Fibroblast of pulmonary artery (primary cell): Measurements from ENCODE around the gene PPM1M.

ENCODE experiments used
- DNase-seq: peaks from one replicate; pipeline ENCODE4 v3.0.0-alpha.2; 2010; ENCODE audit warnings: low read depth
- H3K4me3 ChIP-seq: replicated peaks from 2 replicates; pipeline ENCODE4 v1.5.1; 2011; ENCODE audit warnings: low read depth, mild to moderate bottlenecking, control low read depth, low read length, moderate library complexity
- CTCF ChIP-seq: IDR thresholded peaks from 2 replicates; pipeline ENCODE4 v1.5.1; 2011; ENCODE audit warnings: mild to moderate bottlenecking, control low read depth, low read length, inconsistent platforms; ENCODE audit errors: missing control alignments

Gene PPM1M

DNA sequence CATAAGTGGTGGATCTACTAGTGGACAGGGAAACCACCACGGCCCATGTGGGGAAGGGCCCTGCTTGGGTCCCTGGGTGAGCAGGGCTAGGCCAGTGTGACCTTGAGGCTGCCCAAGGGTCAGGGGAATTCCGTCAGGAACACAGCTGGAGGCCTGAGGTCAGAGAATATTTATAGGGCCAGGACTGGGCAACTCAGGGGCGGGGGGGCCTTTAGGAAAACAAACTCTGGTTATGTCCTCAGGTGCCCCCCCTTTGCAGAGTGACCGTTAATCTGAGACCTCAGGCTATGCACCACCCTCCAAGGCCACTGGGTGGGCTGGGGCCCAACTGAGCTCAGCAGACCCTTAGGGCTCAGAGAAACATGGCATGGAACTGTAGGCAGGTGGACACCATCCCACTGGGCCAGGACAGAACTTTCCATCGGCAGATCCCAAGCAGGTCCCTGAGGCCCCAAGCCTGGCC lies 9.1 kb upstream of the PPM1M start:
- TF ChIP-seq CTCF = no peak
- no peak overlapping the region for H3K4me3 ChIP-seq
- no peak for DNase-seq

DNA sequence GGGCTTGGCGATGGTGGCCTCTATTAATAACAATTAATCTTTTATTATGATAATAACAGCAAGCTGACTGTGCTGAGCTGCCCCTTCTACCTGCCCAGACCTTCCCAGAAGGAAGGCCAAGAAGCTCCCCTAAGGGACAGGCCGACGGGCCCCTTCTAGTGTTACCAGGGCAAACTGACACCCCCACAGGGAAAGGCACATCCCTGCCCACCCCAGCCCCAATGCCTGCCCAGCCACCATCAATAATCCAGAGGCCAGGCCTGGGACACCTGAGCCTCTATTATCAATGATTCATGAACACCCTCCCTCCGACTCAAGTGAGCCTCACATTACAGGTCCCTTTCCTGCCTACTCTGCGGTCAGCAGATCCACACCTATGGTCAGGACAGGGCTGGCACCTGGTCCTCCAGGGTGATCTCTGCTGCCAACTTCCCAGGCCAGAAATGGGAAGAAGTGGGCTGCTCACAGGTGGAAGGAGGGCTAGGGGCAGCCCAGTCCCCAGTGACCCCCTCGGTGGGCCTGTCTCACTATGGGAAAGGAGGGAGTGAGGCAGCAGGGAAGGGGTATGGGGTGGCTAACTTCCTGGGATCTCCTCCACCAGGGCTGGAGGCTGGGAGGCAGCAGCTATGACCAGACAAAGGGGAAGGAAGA lies 8.4 kb upstream of the PPM1M start:
- peak overlapping the region; percentile 87 for H3K4me3 ChIP-seq
- DNase-seq = no peak
- TF ChIP-seq CTCF = no peak

DNA sequence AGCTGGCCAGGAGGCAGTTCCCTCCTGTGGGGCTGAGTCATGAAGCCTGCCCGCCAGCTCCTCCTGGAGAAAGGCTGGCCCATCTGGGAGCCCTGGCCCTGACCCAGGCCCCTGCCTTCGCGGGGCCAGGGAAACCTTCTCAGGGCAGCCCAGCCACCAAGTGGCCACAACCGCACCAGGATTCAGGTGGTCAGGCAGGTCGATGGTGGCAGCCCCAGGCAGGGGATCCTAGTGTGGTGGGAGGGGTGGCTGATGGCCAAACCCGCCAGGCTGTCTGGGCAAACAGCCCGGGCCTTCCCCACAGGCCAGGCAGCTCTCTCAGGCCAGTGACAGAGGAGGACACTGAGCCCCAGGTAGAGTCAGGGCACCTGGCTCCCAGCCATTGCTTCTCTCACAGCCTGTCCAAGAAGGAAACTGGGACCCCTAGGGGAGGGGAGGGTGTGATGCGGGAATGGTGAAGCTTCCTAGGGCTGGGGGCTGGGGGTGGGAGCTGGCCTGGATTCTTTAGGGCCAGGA lies 7.8 kb upstream of the PPM1M start:
- peak; percentile 82 for DNase-seq
- no peak for TF ChIP-seq CTCF

GRCh38 chr3:52238193-52238760 lies 7.3 kb upstream of the PPM1M start:
- no peak for TF ChIP-seq CTCF
- no peak for DNase-seq
- H3K4me3 ChIP-seq = peak overlapping the region; percentile 87

More for the DNA sequence above, 7.8 kb upstream of the PPM1M start:
- peak overlapping the region; percentile 87 for H3K4me3 ChIP-seq

DNA sequence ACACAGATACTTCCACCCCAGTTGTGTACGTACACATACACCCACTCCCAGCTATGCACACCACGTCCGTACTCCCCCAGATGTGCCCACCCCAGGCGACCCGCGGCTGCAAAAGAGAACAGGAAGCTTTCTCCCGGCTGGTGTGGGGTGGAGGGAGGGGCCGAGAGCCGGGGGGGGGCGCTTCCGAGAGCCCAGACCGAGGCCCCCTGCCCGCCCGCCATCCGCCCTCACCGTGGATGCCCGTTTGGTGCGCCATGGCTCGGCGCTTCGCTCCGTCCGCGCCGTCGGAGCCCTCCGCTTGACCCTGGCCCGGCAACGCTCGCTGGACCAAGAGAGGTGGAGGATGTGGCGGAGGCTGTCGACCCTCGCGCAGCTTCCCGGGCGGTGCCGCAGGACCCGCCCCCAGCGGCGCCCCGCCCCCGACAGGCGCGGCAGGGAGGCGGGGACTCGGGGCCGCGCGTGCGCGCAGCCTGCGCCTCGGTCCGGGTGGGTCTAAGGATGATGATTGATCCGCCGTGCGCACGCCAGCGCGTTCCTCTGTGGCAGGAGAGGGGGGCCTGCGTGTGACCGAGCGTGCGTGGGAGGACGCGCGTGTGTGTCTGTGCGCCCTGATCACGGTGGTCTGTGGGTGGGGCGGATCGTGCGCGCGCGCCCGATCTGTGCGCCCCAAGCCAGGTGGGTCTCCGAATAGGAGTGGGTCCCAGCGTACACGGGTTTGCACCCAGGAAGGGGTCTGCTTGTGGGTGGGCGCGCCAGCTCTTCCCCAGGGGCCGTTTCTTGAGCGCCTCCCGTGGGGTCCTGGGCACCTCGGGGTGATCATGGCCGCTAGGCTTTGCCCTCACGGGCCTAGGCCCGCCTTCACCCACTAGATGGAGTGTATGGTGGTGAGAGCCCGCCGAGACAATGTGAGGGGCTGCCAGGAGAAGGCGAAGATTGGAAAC lies 6.5 kb upstream of the PPM1M start, which contains the start of gene TWF2:
Gene TWF2, minus strand, starts transcription at position 398 of the 941 bp plus-strand sequence. Its CDS starts 142 bp downstream, at position 256.
- H3K4me3 ChIP-seq = peak within 1 kb of the TSS; percentile 87
- peak; percentile 77 for DNase-seq

More for the DNA sequence above, 6.5 kb upstream of the PPM1M start, which contains the start of gene TWF2:
- peak; percentile 38 for TF ChIP-seq CTCF
